Cardiac fibroblast (primary cell): ENCODE data around the gene RIT2.

Experiments
- DNase-seq, 2 donors: peaks; one replicate each; pipeline versions ENCODE4 v3.0.0 to v3.0.0-alpha.2; 2010; ENCODE audit warnings: low read depth in 2 of 2
- H3K4me3 ChIP-seq, 2 donors: replicated peaks in 1 of 2; 1 replicate in 1 of 2; 2 replicates in 1 of 2; pipeline ENCODE4 v1.5.1; 2011; ENCODE audit warnings: low read depth in 2 of 2, low read length in 2 of 2, mild to moderate bottlenecking in 2 of 2, moderate library complexity in 1 of 2
- TF ChIP-seq, protein P1 (sequence below): IDR thresholded peaks from one replicate; pipeline ENCODE4 v1.5.1; 2011; ENCODE audit warnings: low read depth, mild to moderate bottlenecking, low read length, inconsistent platforms

Gene RIT2

DNA sequence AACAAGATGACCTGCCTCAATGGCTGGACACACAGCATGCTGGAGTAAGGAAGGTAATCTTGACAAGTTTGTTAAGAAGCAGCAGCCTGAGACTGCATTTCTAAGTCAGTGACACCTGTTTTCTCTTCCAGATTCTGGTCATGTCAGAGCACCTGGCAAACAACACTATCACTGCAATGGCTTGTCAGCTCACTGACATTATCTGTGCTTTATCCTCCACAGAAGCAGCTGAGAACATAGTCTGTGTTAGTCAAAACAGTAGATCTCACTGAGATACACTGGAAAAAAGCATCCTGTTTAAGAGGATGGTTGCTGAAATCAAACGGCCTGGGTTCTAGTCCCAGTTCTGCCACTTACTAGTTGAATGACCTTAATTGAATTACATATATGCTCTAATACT lies 355.2 kb downstream of the RIT2 start:
- DNase-seq = no peak
- H3K4me3 ChIP-seq = no peak overlapping the region
- TF ChIP-seq, protein P1, sequence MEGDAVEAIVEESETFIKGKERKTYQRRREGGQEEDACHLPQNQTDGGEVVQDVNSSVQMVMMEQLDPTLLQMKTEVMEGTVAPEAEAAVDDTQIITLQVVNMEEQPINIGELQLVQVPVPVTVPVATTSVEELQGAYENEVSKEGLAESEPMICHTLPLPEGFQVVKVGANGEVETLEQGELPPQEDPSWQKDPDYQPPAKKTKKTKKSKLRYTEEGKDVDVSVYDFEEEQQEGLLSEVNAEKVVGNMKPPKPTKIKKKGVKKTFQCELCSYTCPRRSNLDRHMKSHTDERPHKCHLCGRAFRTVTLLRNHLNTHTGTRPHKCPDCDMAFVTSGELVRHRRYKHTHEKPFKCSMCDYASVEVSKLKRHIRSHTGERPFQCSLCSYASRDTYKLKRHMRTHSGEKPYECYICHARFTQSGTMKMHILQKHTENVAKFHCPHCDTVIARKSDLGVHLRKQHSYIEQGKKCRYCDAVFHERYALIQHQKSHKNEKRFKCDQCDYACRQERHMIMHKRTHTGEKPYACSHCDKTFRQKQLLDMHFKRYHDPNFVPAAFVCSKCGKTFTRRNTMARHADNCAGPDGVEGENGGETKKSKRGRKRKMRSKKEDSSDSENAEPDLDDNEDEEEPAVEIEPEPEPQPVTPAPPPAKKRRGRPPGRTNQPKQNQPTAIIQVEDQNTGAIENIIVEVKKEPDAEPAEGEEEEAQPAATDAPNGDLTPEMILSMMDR = no peak

DNA sequence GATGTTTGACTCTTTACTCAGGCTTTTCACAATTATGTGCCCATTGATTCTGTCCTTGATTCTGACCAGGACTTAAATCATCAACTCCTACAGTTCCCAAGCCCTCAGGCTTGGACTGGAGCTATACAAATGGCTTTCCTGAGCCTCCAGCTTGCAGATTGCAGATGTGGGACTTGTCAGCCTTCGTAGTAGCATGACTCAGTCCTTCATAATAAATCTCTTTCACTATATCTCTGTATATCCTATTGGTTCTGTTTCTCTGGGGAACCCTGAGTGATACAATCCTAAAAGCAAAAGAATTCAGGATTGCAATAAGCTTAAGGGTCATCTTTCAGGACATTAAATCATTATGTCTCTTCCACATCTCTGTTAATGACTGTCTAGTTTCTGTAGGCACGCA lies 356.6 kb downstream of the RIT2 start:
- DNase-seq = peak in 1 of 2 donors; percentile 2
- TF ChIP-seq, protein P1 = no peak
- H3K4me3 ChIP-seq = no peak overlapping the region

DNA sequence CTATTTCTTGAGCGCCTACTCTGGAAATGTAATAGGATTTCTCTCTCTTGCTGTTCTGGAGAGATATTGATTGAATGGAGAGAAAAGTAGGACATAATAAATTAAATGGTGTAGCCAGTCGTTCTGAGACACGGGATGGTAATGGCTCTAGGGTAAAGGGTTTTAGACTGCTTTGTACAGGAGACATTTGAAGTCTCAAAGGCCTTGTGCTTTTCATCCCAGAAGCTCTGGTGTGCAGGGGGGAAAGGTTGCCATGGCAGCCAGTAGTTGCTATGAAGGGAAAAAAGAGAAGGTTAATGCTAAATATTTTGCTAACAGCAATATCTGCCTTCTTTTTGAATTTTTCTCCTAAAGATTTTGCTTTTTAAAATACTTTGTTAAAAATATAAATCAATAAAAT lies 359.3 kb downstream of the RIT2 start:
- no peak for DNase-seq
- no peak overlapping the region for H3K4me3 ChIP-seq
- TF ChIP-seq, protein P1 = no peak

DNA sequence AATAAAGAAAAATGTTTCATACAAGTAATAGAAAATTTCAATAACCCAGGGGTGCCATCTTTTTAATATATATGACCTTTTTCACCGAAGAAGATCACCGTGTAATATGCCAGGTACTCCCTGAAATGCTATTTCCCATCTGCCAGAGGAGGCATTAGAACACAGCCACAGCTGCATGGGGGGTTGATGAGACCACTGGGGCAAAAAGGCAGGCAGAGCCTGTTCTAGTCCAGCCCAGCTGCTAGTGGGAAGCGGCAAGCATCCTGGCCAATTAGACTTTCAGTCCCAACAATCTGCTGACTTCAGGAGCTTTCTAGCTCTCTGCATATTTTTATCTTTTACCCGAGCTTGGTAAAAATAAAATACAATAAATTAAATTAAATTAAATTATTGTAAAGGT lies 362.6 kb downstream of the RIT2 start:
- no peak overlapping the region for H3K4me3 ChIP-seq
- no peak for DNase-seq
- TF ChIP-seq, protein P1 = no peak

DNA sequence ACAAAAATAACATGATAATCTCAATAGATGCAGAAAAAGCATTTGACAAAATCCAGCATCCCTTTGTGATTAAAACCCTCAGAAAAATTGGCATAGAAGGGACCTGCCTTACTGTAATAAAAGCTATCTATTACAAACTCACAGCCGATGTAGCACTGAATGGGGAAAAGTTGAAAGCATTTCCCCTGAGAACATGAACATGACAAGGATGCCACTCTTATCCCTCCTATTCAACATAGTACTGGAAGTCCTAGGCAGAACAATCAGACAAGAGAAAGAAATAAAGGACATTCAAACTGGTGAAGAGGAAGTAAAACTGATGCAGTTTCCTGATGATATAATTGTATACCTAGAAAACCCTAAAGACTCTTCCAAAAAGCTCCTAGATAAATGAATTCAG lies 368.7 kb downstream of the RIT2 start:
- no peak for DNase-seq
- TF ChIP-seq, protein P1 = no peak
- H3K4me3 ChIP-seq = no peak overlapping the region

DNA sequence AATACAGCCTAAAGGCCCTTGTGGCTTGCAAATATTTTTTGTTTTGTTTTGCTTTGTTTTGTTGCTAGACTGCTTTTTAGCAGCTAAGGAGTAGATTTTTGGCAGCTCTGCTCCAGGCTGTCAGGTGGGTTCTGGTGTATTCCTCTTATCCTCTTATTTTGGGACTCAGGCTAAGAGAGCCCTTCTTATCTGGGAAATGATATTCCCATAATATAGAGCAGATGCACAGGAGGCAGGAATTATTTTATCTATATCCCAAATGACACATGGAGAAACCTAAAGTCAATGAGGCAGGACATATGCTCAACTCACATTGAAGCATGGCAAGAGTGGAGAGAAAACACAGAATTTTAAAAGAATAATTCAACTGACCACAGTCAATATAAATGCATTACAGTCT lies 369.6 kb downstream of the RIT2 start:
- TF ChIP-seq, protein P1 = no peak
- no peak overlapping the region for H3K4me3 ChIP-seq
- no peak for DNase-seq

DNA sequence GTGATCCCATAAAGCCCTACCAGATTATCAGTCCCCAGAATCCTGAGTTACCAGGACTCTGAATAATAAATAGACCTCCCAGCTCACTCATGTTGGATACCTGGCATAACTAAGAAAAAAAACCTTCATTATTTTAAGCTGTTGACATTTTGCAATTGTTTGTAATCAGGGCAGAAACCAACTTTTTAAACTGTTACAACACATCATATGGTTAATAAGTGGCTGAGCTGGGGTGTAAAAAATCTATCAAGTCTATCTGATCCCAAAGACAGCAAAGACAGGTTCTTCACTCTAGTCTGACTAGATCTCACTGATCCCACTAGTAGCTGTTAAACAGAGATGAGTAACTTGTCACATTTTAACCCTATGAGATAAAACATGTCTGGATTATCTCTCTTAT lies 370.3 kb downstream of the RIT2 start:
- no peak for DNase-seq
- TF ChIP-seq, protein P1 = no peak
- H3K4me3 ChIP-seq = no peak overlapping the region
